Sigmoid colon (tissue), 4 donors: ENCODE results near the gene AQP5.

Experiments used
- CTCF ChIP-seq, 4 experiments: fragments of 450-650 bp in 3 of 4; fragments of 200-600 bp in 1 of 4; IDR thresholded peaks; one replicate each; pipeline ENCODE4 v1.5.1; 2016 to 2019; ENCODE audit warnings: antibody characterized with exemption in 4 of 4, mild to moderate bottlenecking in 3 of 4, moderate library complexity in 2 of 4
- EP300 ChIP-seq, 4 donors: sonication (generic); formaldehyde crosslinking; IDR thresholded peaks; one replicate each; pipeline ENCODE4 v1.6.1; 2017; ENCODE audit warnings: antibody characterized with exemption in 4 of 4

GRCh38 chr12:49917166-49917787 is 44.4 kb upstream of the AQP5 start:
- TF ChIP-seq CTCF (IDR thresholded peaks at IDR 0.05) (no peak), EP300 (IDR thresholded peaks at IDR 0.05) (no peak)
